HUES6 (cell line): ENCODE data around the gene FARP1.

Experiments used
- H3K27ac ChIP-seq: 2 replicates; pipeline ENCODE4 v1.7.0; 2013; ENCODE audit warnings: low read depth, mild to moderate bottlenecking, low read length, inconsistent platforms
- H3K27me3 ChIP-seq: 2 replicates; pipeline ENCODE4 v1.6.1; 2013; ENCODE audit warnings: low read length; ENCODE audit not compliant: control insufficient read depth, insufficient read depth
- H3K36me3 ChIP-seq: 2 replicates; pipeline ENCODE4 v1.6.1; 2013; ENCODE audit warnings: low read length; ENCODE audit not compliant: control insufficient read depth, insufficient read depth
- H3K4me1 ChIP-seq: 2 replicates; pipeline ENCODE4 v1.6.1; 2013; ENCODE audit warnings: low read length; ENCODE audit not compliant: control insufficient read depth, insufficient read depth
- H3K4me3 ChIP-seq: 2 replicates; pipeline ENCODE4 v1.5.1; 2013; ENCODE audit warnings: low read depth, low read length
- H3K9ac ChIP-seq: one replicate; pipeline ENCODE4 v1.6.1; 2013; ENCODE audit warnings: mild to moderate bottlenecking, low read length
- H3K9me3 ChIP-seq: 2 replicates; pipeline ENCODE4 v1.6.1; 2013; ENCODE audit warnings: low read depth, low read length; ENCODE audit not compliant: control insufficient read depth, insufficient read depth

FARP1 gene

GRCh38 chr13:98157609-98158008, 14.7 kb downstream of the FARP1 start:
- Histone ChIP-seq H3K4me1 (peaks cover 25% of the 10 kb centered on the region), H3K27ac (no peak overlapping the region), H3K9me3 (no peaks in the 10 kb centered on the region), H3K4me3 (no peak overlapping the region), H3K36me3 (no peaks in the 10 kb centered on the region), H3K27me3 (no peaks in the 10 kb centered on the region), H3K9ac (no peak overlapping the region)

- Histone ChIP-seq H3K27me3 (no peaks in the 10 kb centered on the region), H3K27ac (no peak overlapping the region), H3K4me1 (peaks cover 25% of the 10 kb centered on the region)
Measured at GRCh38 chr13:98158172-98158899, 15.4 kb downstream of the FARP1 start.

DNA sequence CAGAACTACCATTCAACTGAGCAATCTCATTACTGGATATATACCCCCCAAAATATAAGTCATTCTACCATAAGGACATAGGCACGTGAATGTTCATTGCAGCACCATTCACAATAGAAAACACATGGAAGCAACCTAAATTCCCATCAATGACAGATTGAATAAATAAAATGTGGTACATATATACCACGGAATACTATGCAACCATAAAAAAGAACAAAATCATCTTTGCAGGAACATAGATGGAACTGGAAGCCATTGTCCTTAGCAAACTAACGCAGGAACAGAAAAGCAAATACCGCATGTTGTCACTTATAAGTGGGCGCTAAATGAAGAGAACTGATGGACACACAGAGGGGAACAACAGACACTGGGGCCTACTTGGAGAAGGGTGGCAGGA, 20.0 kb downstream of the FARP1 start:
- Histone ChIP-seq H3K9ac (no peak overlapping the region), H3K27ac (no peak overlapping the region), H3K27me3 (no peaks in the 10 kb centered on the region), H3K4me1 (peaks cover 21% of the 10 kb centered on the region), H3K36me3 (no peaks in the 10 kb centered on the region), H3K9me3 (no peaks in the 10 kb centered on the region), H3K4me3 (no peak overlapping the region)

More at GRCh38 chr13:98158172-98158899, 15.4 kb downstream of the FARP1 start:
- Histone ChIP-seq H3K9ac (no peak overlapping the region), H3K9me3 (no peaks in the 10 kb centered on the region), H3K4me3 (no peak overlapping the region), H3K36me3 (no peaks in the 10 kb centered on the region)

DNA sequence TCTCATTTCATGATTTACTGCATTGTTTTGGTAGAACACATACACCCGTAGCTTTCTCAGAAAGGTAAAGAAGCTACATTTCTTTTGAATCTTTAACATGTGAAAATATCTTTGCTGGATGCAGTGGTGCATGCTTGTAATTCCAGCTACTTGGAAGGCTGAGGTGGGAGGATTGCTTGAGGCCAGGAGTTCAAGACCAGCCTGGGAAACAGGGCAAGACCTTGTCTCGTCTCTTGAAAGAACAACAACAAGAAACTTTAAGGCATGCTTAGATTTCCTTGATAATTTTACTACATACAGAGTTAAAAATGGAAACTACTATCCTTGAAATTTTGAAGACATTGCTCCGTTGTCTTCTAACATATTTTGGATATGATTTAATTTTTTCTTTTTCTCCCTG, 26.4 kb downstream of the FARP1 start:
- no peak overlapping the region for H3K9ac ChIP-seq
- peaks cover 35% of the 10 kb centered on the region for H3K4me1 ChIP-seq
- H3K4me3 ChIP-seq: no peak overlapping the region
- H3K36me3 ChIP-seq: no peaks in the 10 kb centered on the region
- H3K27ac ChIP-seq: no peak overlapping the region
- no peaks in the 10 kb centered on the region for H3K27me3 ChIP-seq
- no peaks in the 10 kb centered on the region for H3K9me3 ChIP-seq

DNA sequence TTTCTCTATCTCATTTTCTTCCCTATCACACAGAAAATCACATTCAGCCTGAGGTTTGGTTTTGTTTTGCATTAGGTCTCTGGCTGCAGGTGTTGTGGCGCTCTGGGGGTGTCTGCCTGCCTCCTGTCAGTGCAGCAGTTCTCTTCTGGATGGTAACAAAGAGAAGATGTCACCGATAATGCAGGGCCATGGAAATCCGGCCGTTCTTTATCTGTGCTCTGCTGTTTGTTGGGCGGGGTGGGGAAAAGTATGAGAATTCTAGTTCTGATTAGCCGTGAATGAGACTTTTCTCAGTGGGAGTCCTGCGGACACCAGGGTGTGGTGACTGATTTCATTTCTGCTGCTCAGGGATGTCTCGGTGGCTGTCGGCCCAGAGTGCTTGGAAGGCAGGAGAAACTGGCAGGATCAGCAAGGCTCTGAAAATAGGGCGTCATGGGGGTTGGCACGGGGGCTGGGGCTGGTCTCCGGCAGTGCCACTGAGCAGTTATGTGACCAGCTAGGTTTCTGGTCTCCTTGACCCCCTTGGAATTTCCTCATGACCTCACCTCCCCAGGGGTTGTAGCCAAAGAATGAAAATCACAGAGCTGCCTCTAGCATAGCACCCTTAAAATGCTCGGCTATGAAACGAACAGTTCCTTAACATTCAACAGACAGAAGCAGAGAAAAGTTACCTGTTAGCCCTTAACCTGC, 29.2 kb downstream of the FARP1 start:
- peak overlapping the region; percentile 13; the same call in 1 of the 2 replicates for H3K4me3 ChIP-seq
- H3K9ac ChIP-seq: peak overlapping the region; percentile 16
- H3K9me3 ChIP-seq: no peaks in the 10 kb centered on the region
- H3K27ac ChIP-seq: no peak overlapping the region
- H3K36me3 ChIP-seq: no peaks in the 10 kb centered on the region
- H3K4me1 ChIP-seq: peaks cover 39% of the 10 kb centered on the region
- H3K27me3 ChIP-seq: no peaks in the 10 kb centered on the region

DNA sequence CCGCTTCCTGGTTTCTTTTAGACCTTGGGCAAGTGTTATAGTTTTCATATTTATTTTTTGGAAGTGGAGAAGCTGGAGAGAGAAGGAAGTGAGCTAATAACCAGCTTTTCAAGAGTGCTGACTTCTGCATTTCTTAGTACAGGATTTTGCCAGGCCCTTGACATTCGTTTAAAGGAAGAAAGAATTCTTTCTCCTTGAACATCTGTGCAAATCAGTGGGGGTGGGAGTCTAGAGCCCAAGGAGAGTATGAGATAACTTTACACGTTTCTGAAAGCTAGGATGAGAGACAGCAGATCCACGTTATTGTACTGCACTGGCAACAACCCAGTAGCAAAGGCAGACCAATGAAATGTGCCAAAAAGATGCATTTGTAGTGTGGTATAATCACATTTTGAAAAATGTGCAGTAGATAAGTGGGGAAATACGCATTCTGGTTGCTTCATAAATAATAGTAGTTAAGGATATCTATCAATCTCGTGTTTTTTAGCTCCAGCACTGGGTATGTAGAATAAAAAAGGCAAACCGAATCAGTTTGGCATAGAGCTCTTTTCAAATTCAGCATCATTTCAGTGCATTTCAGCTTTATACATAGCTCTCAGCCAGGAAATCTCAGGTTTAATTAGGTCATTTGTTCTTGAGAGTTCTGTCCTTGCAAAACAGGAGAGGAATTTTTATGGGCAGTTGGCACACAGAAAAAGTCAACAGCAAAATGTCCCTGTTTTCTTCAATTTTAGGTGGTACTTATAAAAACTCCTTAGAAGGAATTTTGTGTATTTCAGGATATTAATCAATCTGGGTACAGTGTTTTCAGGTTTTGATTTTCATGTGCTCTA, 29.9 kb downstream of the FARP1 start:
- Histone ChIP-seq H3K27ac (no peak overlapping the region; the same call in 1 of the 2 replicates), H3K4me1 (peaks cover 39% of the 10 kb centered on the region), H3K9me3 (no peaks in the 10 kb centered on the region), H3K36me3 (no peaks in the 10 kb centered on the region), H3K9ac (peak overlapping the region; percentile 5), H3K4me3 (no peak overlapping the region), H3K27me3 (no peaks in the 10 kb centered on the region)

DNA sequence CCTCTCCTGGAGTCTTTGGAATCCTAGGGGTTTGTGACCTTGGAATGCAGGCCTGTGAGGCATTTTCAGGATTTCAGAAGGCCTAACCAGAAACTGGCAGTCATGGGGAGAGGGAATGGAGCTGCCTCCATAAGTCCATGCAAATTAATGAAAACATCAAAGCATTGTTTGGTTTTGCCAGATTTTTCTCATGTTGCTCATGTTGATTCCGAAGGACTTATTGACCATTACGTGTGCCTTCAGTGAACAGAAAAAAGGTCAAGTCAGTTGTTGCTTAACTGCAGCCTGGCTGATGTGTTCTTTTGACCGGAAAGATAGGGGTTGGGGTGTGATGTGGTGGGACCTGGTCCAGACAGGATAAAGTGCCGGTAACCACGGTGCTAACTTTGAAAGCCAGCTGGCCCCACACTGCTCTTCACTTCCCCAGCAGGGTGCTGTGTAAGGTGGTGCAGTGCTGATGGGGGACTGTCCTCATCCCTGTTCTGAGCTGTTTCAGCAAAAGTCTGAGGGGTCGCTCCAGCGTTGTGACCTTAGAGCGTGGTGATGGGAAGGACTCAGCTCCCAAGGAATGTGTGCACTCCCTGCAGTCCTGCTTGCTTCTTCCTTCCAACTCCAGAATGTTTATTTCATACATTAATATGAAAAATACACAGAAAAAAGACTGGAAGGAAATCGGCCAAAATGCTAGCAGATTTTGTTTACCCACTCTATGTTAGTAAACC, 30.7 kb downstream of the FARP1 start:
- Histone ChIP-seq H3K9me3 (peaks cover 1% of the 10 kb centered on the region; the same call in 1 of the 2 replicates), H3K4me1 (peaks cover 40% of the 10 kb centered on the region), H3K27ac (no peak overlapping the region; the same call in 1 of the 2 replicates), H3K9ac (no peak overlapping the region), H3K36me3 (no peaks in the 10 kb centered on the region), H3K4me3 (no peak overlapping the region), H3K27me3 (no peaks in the 10 kb centered on the region)

DNA sequence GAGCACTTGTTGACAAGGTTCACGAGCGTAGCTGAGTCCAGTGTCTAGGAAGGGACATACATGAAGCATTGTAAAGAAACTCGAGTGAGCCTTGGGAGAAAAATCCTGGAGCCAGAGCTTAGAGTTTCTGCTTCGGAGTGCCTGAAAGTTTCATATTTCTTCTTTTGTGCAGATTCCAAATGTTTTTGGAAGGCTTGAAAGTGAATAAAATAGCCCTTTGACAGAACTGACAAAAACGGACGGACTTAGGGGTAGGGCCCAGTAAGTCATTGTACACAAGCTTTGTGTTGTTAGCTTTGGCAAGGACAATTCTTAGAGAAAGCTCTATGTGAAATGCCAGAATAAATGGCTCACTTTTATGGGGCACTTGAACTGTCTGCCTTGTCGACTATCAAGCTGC, 31.4 kb downstream of the FARP1 start:
- H3K4me3 ChIP-seq: no peak overlapping the region
- peaks cover 41% of the 10 kb centered on the region for H3K4me1 ChIP-seq
- H3K27ac ChIP-seq: no peak overlapping the region
- H3K36me3 ChIP-seq: no peaks in the 10 kb centered on the region
- H3K9me3 ChIP-seq: peaks cover 3% of the 10 kb centered on the region; the same call in 1 of the 2 replicates
- no peak overlapping the region for H3K9ac ChIP-seq
- H3K27me3 ChIP-seq: no peaks in the 10 kb centered on the region

- no peak overlapping the region for H3K4me3 ChIP-seq
- H3K4me1 ChIP-seq: peaks cover 44% of the 10 kb centered on the region
- no peaks in the 10 kb centered on the region for H3K36me3 ChIP-seq
- peaks cover 3% of the 10 kb centered on the region; the same call in 1 of the 2 replicates for H3K9me3 ChIP-seq
- H3K27ac ChIP-seq: no peak overlapping the region
- H3K27me3 ChIP-seq: no peaks in the 10 kb centered on the region
- H3K9ac ChIP-seq: no peak overlapping the region
Measured at GRCh38 chr13:98175043-98175442, 32.1 kb downstream of the FARP1 start.

- peaks cover 44% of the 10 kb centered on the region for H3K4me1 ChIP-seq
- H3K4me3 ChIP-seq: no peak overlapping the region
- H3K36me3 ChIP-seq: no peaks in the 10 kb centered on the region
- H3K27me3 ChIP-seq: no peaks in the 10 kb centered on the region
- H3K9ac ChIP-seq: no peak overlapping the region
- H3K27ac ChIP-seq: no peak overlapping the region
- peaks cover 3% of the 10 kb centered on the region; the same call in 1 of the 2 replicates for H3K9me3 ChIP-seq
Measured at GRCh38 chr13:98175823-98176222, 32.9 kb downstream of the FARP1 start.
